ENCODE data around the gene CNTFR. TPM values are rescaled to one million over a fixed set of nuclear protein-coding genes. Genes with fewer than 3 reads are reported as not detected.

Gene CNTFR
- total RNA-seq, 4 donors from 2014 or later: 0.29 to 4.6 (median 0.40) TPM; not detected in 1

DNA sequence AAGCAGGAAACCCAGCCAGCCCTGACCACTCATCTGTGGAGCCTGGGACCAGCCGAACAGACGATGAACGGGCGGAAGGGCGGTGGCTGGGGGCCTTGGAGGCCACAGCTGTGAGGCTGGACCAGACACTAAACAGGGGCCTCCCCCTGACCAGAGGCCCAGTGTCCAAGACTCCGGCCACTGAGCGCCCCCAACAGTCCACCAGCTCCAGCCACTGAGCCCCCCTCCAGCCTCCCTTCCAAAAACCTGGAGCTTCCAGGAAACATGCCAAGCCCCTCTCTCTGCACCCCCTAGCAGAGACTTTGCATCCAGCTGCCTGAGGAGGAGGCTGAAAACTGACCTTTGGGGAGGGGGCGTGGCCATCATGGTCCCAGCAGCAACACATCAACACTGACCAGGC lies 23.2 kb downstream of the CNTFR start:
- no peak overlapping the region for H3K4me3 ChIP-seq
- no peaks in the 10 kb centered on the region for H3K36me3 ChIP-seq
- peaks cover 0 to 8% (median 0%) of the 10 kb centered on the region in 3 donors for H3K4me1 ChIP-seq
- H3K27ac ChIP-seq: no peak overlapping the region
- H3K9me3 ChIP-seq: no peaks in the 10 kb centered on the region
- peaks cover 0 to 55% (median 0%) of the 10 kb centered on the region in 4 donors for H3K27me3 ChIP-seq
- intact Hi-C loops (cut with DNase I): no loop called here
- no peak for TF ChIP-seq POLR2A (IDR thresholded peaks at IDR 0.05)
- no peak for DNase-seq
- 80% methylated on average over 2 of the region's 8 CpGs; no CpG with 5 or more reads in 1 of the 2 donors for WGBS, 2 donors

DNA sequence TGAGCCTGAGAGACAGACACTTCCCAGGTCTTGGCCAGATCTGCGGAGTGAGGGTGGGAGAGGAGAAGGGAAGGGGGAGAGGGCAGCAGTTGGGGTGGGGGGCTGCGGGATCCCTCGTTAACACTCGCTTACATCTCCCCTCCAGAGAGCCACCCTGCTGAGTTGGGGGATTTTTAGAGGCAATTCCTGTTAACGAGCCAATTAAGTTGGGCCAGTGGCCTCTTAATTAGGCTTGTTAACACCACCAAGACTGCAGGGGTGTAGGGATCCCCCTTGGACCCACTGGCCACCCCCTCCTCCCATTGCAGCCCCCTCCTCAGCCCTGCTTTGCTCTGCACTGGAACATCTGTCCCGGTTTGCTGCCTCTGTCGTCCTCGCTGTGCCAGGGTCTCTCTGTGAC lies 23.7 kb downstream of the CNTFR start:
- H3K9me3 ChIP-seq: no peaks in the 10 kb centered on the region

DNA sequence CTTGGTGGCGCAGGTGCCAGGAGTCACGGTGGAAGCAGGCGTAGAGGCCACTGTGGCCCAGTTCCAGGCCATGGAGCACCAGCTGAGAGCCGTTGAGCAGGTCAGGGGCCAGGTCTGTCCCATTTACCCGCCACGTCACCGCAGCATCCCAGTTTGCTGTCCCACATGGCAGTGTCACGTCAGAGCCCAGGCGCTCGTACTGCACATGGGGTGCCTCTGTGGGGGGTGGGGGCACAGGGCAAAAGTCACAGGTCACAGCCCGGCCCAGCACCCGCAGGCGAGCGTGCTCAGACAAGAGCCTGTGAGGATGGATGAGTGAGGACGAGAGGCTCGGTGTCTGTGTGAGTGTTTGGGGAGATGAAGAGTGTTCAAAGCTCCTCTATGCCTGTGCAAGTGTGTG lies 24.9 kb downstream of the CNTFR start:
- Histone ChIP-seq H3K36me3 (no peaks in the 10 kb centered on the region), H3K9me3 (no peaks in the 10 kb centered on the region), H3K4me1 (peaks cover 0 to 10% (median 0%) of the 10 kb centered on the region in 3 donors), H3K27ac (no peak overlapping the region), H3K27me3 (peaks cover 0 to 72% (median 2%) of the 10 kb centered on the region in 4 donors), H3K4me3 (no peak overlapping the region)
- no peak for DNase-seq
- no peak for TF ChIP-seq POLR2A (IDR thresholded peaks at IDR 0.05)
- TF ChIP-seq, protein P1, sequence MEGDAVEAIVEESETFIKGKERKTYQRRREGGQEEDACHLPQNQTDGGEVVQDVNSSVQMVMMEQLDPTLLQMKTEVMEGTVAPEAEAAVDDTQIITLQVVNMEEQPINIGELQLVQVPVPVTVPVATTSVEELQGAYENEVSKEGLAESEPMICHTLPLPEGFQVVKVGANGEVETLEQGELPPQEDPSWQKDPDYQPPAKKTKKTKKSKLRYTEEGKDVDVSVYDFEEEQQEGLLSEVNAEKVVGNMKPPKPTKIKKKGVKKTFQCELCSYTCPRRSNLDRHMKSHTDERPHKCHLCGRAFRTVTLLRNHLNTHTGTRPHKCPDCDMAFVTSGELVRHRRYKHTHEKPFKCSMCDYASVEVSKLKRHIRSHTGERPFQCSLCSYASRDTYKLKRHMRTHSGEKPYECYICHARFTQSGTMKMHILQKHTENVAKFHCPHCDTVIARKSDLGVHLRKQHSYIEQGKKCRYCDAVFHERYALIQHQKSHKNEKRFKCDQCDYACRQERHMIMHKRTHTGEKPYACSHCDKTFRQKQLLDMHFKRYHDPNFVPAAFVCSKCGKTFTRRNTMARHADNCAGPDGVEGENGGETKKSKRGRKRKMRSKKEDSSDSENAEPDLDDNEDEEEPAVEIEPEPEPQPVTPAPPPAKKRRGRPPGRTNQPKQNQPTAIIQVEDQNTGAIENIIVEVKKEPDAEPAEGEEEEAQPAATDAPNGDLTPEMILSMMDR (IDR thresholded peaks at IDR 0.05): no peak
- WGBS, 2 donors: 89 to 90% methylated on average over 9 to 14 of the region's 16 CpGs
- intact Hi-C loops (cut with DNase I): no loop called here

More for the DNA sequence above, 23.7 kb downstream of the CNTFR start:
- Histone ChIP-seq H3K4me1 (peaks cover 0 to 4% (median 0%) of the 10 kb centered on the region in 3 donors), H3K27me3 (peaks cover 0 to 60% (median 0%) of the 10 kb centered on the region in 4 donors), H3K27ac (no peak overlapping the region), H3K36me3 (no peaks in the 10 kb centered on the region), H3K4me3 (no peak overlapping the region)
- no peak for TF ChIP-seq POLR2A (IDR thresholded peaks at IDR 0.05)
- TF ChIP-seq, protein P1 (IDR thresholded peaks at IDR 0.05): no peak
- intact Hi-C loops (cut with DNase I): no loop called here
- no peak for DNase-seq
- WGBS, 2 donors: 70 to 76% methylated on average over 5 to 8 of the region's 8 CpGs

DNA sequence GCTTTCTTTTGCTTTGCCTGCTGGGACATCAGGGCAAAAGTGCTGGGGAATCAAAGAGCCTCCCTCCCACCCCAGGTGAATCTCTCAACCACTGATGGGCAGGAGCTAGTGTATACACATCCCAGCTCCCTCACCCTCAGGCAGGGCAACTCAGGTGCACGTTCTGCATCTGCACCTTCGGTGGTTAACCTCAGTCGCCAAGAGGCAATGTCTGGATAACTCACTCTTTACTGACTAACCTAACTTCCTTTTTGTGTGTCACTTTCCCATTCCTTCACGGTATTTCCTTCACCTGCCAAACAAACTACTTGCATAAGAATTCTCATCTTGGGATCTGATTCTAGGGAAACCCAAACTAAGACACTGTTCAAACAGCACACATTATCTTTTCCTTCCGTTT lies 26.3 kb downstream of the CNTFR start:
- no peak for TF ChIP-seq POLR2A (IDR thresholded peaks at IDR 0.05)
- TF ChIP-seq, protein P1 (IDR thresholded peaks at IDR 0.05): no peak
- Histone ChIP-seq H3K9me3 (no peaks in the 10 kb centered on the region), H3K4me3 (no peak overlapping the region), H3K4me1 (peaks cover 0 to 19% (median 0%) of the 10 kb centered on the region in 3 donors), H3K36me3 (no peaks in the 10 kb centered on the region), H3K27me3 (peaks cover 0 to 82% (median 3%) of the 10 kb centered on the region in 4 donors), H3K27ac (no peak overlapping the region)
- intact Hi-C loops (cut with DNase I): no loop called here
- 54 to 65% methylated on average over 5 of the region's 5 CpGs for WGBS, 2 donors
- DNase-seq: no peak

DNA sequence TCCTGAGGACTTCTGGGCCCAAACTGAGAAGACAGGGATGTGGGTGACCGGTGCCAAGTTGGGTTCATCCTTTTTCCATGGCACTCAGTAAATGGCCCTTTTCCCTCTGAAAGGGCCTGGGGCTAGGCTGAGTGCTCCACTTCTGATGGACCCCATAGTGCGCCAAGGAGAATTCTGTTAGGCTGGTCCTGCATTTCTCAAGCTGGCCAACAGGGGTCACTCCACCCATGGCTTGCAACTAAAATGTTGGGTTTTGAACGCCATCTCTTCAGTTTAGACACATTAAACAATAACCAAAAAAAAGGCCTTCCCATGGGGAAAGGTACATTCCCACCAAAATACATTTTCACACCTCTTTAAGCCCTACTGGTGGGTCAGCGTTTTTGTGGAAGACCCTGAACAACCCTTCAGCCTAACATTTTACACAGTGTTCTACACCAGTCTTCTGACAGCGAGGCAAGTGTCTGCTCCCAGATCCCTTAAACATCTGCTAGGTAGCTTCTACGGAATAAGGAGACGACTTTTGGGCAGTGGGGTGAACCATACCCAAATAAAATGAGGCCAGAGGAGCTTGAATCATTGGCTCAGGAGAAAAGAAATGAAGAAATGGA lies 27.3 kb downstream of the CNTFR start:
- H3K27me3 ChIP-seq: peaks cover 0 to 82% (median 3%) of the 10 kb centered on the region in 4 donors

More for the DNA sequence above, 27.3 kb downstream of the CNTFR start:
- intact Hi-C loops (cut with DNase I): no loop called here
- DNase-seq: no peak
- 67 to 80% methylated on average over 5 to 6 of the region's 7 CpGs for WGBS, 2 donors
- H3K27ac ChIP-seq: no peak overlapping the region
- H3K36me3 ChIP-seq: no peaks in the 10 kb centered on the region
- peaks cover 0 to 19% (median 0%) of the 10 kb centered on the region in 3 donors for H3K4me1 ChIP-seq
- H3K4me3 ChIP-seq: no peak overlapping the region
- no peaks in the 10 kb centered on the region for H3K9me3 ChIP-seq
- TF ChIP-seq, protein P1 (IDR thresholded peaks at IDR 0.05): peak in 4 of 6 experiments; percentile 20 to 54 (median 32)
- TF ChIP-seq POLR2A (IDR thresholded peaks at IDR 0.05): no peak
